ENCODE data around the gene CCNL2. TPM values are rescaled to one million over a fixed set of nuclear protein-coding genes. Genes with fewer than 3 reads are reported as not detected.
A peak's percentile ranks its signal among the peaks of the same experiment; 100 is the strongest.

Gene CCNL2
- total RNA-seq, 6 experiments from 2014 or later: 80.8 to 127 (median 101) TPM

DNA sequence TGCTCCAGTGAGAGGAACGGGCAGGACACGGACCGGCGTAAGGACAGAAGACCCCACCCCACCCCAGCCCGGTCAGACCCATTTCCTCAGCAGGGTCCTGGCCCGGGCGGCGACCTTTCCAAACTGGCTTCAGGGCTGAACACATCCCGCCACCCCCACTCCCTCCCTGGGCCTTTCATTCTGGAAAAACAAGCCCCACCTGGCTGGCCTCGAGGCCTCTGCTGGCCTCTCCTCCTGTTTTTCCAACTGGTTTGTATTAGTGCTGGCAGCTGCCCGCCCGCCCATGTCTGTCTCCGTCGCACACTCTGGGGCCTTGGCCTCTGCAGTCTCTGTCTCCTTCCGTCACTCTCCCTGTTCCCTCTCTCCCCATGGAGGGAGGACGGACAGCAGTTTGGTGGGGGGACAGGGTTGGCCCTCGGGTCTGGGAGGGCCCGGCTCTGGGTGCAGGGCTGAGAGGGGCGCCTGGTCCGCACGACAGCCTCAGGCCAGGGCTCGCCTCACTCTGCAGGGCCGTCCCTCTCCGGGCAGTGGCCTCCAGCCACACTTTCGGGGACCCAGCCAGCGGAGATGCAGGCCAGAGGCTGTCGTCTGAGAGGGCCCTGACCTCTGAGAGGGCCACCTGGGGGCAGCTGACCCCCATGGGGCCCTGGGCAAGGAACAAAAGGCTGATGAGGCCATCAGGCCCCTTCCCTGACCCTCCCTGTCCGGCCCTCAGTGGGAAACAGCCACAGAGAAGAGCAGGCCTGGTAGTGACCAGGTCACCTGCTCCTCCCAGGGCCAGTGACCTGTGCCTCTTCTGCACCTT, 39.3 kb downstream of the CCNL2 start:
- TF ChIP-seq POLR2A (IDR thresholded peaks at IDR 0.05): no peak
- TF ChIP-seq, protein P1, sequence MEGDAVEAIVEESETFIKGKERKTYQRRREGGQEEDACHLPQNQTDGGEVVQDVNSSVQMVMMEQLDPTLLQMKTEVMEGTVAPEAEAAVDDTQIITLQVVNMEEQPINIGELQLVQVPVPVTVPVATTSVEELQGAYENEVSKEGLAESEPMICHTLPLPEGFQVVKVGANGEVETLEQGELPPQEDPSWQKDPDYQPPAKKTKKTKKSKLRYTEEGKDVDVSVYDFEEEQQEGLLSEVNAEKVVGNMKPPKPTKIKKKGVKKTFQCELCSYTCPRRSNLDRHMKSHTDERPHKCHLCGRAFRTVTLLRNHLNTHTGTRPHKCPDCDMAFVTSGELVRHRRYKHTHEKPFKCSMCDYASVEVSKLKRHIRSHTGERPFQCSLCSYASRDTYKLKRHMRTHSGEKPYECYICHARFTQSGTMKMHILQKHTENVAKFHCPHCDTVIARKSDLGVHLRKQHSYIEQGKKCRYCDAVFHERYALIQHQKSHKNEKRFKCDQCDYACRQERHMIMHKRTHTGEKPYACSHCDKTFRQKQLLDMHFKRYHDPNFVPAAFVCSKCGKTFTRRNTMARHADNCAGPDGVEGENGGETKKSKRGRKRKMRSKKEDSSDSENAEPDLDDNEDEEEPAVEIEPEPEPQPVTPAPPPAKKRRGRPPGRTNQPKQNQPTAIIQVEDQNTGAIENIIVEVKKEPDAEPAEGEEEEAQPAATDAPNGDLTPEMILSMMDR (IDR thresholded peaks at IDR 0.05): no peak
- Histone ChIP-seq H3K36me3 (no peaks in the 10 kb centered on the region), H3K4me1 (no peaks in the 10 kb centered on the region), H3K9me3 (no peaks in the 10 kb centered on the region), H3K27ac (no peak overlapping the region), H3K4me3 (no peak overlapping the region), H3K27me3 (no peaks in the 10 kb centered on the region)
- intact Hi-C loops (cut with DNase I): no loop called here
- ATAC-seq (no peak), DNase-seq (no peak)
- 53% methylated on average over 6 of the region's 28 CpGs for WGBS (ENCODE audit: insufficient coverage, low coverage, low lambda C conversion rate, missing lambda C conversion rate)

DNA sequence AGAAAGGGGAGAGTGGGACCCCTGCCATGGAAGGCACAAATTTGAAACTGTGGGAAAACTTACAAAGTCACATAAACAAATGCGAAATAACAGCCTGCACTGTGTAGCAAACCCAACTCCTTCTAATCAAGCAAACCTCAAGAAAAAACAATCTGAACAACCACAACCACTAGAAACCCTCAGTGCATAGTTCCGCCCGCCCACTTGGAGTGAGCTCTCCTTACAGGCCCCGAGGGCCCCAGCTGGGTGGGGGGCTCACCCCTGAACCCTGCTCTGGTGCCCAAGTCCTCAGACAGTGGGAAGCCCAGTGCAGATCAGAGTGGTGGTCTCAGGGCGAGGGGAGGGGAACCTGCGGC, 39.8 kb downstream of the CCNL2 start:
- WGBS (ENCODE audit: insufficient coverage, low coverage, low lambda C conversion rate, missing lambda C conversion rate): 48% methylated on average over 4 of the region's 6 CpGs
- Histone ChIP-seq H3K27ac (no peak overlapping the region), H3K4me3 (no peak overlapping the region), H3K9me3 (no peaks in the 10 kb centered on the region), H3K27me3 (peaks cover 0 to 4% of the 10 kb centered on the region in 2 donors), H3K4me1 (no peaks in the 10 kb centered on the region), H3K36me3 (no peaks in the 10 kb centered on the region)
- DNase-seq (no peak), ATAC-seq (no peak)
- TF ChIP-seq, protein P1 (IDR thresholded peaks at IDR 0.05): no peak
- TF ChIP-seq POLR2A (IDR thresholded peaks at IDR 0.05): no peak
- intact Hi-C loops (cut with DNase I): no loop called here

DNA sequence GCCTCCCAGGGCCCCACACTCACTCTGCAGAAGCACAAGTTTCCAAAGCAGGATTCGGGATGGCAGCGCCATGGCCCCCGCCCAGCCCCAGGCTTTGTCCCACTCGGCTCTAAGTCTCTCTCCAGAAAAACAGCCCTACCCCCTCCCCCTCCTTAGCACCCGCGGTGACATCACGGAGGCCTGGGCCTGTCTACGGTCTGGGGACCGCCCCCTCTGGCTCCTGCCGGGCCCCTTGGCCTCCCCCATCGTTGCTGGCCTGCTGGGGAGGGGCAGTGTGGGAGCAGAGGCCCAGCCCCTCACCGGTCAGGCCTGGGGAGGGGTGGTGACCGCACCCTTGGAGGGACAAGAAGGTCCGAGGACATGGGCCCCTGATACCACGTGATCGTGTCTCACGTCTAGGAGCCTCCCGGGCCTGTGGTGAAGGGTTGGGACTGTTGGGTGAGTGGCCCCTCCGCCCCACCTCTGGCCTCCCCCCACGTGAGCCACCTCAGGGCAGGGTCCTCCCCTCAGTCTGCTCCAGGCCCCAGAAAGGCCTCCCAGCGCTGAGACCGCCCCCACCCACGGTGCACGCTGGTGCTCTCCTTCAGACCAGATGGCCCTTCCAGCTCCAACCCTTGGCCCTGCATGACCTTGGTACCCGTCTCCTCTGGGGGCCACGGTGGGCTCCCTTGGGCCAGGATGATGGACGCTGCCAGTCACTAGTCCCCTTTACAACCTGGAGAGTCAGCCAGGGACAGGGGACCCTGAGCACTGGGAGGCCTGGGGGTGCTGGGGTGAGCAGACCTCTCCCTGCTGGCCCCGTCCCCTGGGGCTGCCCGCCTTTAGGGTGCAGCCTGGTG, 40.5 kb downstream of the CCNL2 start, which contains the start of gene MXRA8:
Gene MXRA8, minus strand, starts transcription at position 123 of the 839 bp plus-strand sequence. Its CDS starts 51 bp downstream, at position 72.
- no peaks in the 10 kb centered on the region for H3K4me1 ChIP-seq

DNA sequence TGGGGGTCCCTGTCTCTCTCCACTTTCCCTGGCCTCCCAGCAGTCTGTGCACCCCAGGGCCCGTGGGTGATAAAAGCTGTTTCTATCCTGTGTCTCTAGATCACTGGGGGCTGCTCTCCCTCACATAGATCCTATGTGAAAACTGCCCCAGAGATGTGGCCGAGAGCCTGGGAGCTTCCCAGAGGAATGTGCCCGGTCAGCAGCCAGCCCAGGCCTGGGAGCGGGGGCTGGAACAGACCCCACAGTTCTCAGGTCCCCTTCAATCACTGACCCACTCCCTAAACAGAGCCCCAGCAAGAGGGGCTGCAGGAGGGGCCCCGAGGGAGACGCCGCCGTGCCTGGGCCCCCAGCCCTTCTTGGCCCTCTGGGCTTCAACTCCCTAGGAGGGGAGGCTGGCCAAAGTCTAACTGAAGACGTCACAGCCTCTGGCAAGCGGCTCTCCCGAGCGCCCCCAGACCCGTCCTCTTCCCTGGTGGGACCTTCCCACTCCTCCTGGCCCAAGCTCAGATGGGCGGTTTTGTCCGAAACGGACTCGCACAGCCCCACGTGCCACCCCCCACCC, 41.2 kb downstream of the CCNL2 start:
- intact Hi-C loops (cut with DNase I): no loop called here
- Histone ChIP-seq H3K27me3 (peaks cover 0 to 5% of the 10 kb centered on the region in 2 donors), H3K27ac (peak overlapping the region; percentile 33 to 47 (median 43)), H3K36me3 (no peaks in the 10 kb centered on the region), H3K4me3 (peak overlapping the region; percentile 11 to 27 (median 14)), H3K9me3 (no peaks in the 10 kb centered on the region), H3K4me1 (no peaks in the 10 kb centered on the region)
- 57% methylated on average over 1 of the region's 18 CpGs for WGBS (ENCODE audit: insufficient coverage, low coverage, low lambda C conversion rate, missing lambda C conversion rate)
- DNase-seq (peak in 1 of 3 donors; percentile 17), ATAC-seq (no peak)
- no peak for TF ChIP-seq POLR2A (IDR thresholded peaks at IDR 0.05)
- TF ChIP-seq, protein P1 (IDR thresholded peaks at IDR 0.05): no peak

More for the DNA sequence above, 40.5 kb downstream of the CCNL2 start, which contains the start of gene MXRA8:
- 31% methylated on average over 6 of the region's 29 CpGs for WGBS (ENCODE audit: insufficient coverage, low coverage, low lambda C conversion rate, missing lambda C conversion rate)
- intact Hi-C loops (cut with DNase I): no loop called here
- H3K4me3 ChIP-seq: peak within 1 kb of the TSS; percentile 11 to 27 (median 14)
- TF ChIP-seq, protein P1 (IDR thresholded peaks at IDR 0.05): no peak
- TF ChIP-seq POLR2A (IDR thresholded peaks at IDR 0.05): no peak
- DNase-seq (peak in 1 of 3 donors; percentile 26), ATAC-seq (peak in 2 of 4 donors; percentile 15 to 19)
- H3K9me3 ChIP-seq: no peaks in the 10 kb centered on the region
- no peaks in the 10 kb centered on the region for H3K36me3 ChIP-seq
- H3K27me3 ChIP-seq: peaks cover 0 to 5% of the 10 kb centered on the region in 2 donors
- peak within 1 kb of the TSS; percentile 33 to 47 (median 43) for H3K27ac ChIP-seq

Measured in right lobe of liver (tissue), 6 donors.